CD4-positive, alpha-beta T cell (primary cell): ENCODE results near the gene IL34. TPM values are rescaled to one million over a fixed set of nuclear protein-coding genes. Genes with fewer than 3 reads are reported as not detected.

Experiments
- ATAC-seq: fragments of 200-7000 bp; cut with Tn5 transposase; one replicate; pipeline ENCODE4 v1.10.0; 2022; ENCODE audit warnings: mild to moderate bottlenecking; ENCODE audit not compliant: poor library complexity
- CTCF ChIA-PET: fragments of 350-600 bp; sonication (Branson Sonifier 250); formaldehyde crosslinking; loops from one replicate; lab custom pipeline; 2021; ENCODE audit warnings: antibody characterized with exemption, inconsistent platforms; lab: Charles Lee
- POLR2A ChIA-PET: fragments of 350-600 bp; sonication (Branson Sonifier 250); formaldehyde crosslinking; loops from one replicate; lab custom pipeline; 2021; ENCODE audit warnings: antibody characterized with exemption, inconsistent platforms; lab: Charles Lee
- DNase-seq, 14 experiments: peaks; one replicate each; pipeline ENCODE4 v3.0.0-alpha.2; 2013 to 2020; ENCODE audit warnings: mixed read lengths in 2 of 14
- H3K27ac ChIP-seq, 2 donors: one replicate each; pipeline versions ENCODE4 v1.5.1 to v1.7.0; 2013; ENCODE audit warnings: low read length in 2 of 2, low read depth in 1 of 2, mild to moderate bottlenecking in 1 of 2
- H3K27me3 ChIP-seq, 2 experiments: 1 replicate in 1 of 2; 2 replicates in 1 of 2; pipeline versions ENCODE4 v1.6.1 to v1.7.0; 2013; ENCODE audit warnings: low read length in 2 of 2, control low read depth in 1 of 2, mild to moderate bottlenecking in 1 of 2, moderate library complexity in 1 of 2; ENCODE audit not compliant: insufficient read depth in 2 of 2, control insufficient read depth in 1 of 2
- H3K36me3 ChIP-seq: one replicate; pipeline ENCODE4 v1.6.1; 2013; ENCODE audit warnings: low read length, control low read depth; ENCODE audit not compliant: insufficient read depth
- H3K4me1 ChIP-seq: one replicate; pipeline ENCODE4 v1.6.1; 2013; ENCODE audit warnings: low read length, control low read depth; ENCODE audit not compliant: insufficient read depth
- H3K4me3 ChIP-seq: one replicate; pipeline ENCODE4 v1.5.1; 2013; ENCODE audit warnings: mild to moderate bottlenecking, low read length, moderate library complexity
- H3K9me3 ChIP-seq, 2 experiments: 1 replicate in 1 of 2; 2 replicates in 1 of 2; pipeline versions ENCODE4 v1.6.1 to v1.7.0; 2013; ENCODE audit warnings: low read length in 2 of 2, mild to moderate bottlenecking in 2 of 2, control low read depth in 1 of 2, moderate library complexity in 1 of 2; ENCODE audit not compliant: control insufficient read depth in 1 of 2, insufficient read depth in 1 of 2
- H3K27ac Mint-ChIP-seq: one replicate; pipeline ENCODE4 v1.8.0; 2020; ENCODE audit warnings: mixed read lengths
- H3K27me3 Mint-ChIP-seq: one replicate; pipeline ENCODE4 v1.8.0; 2021; ENCODE audit warnings: mixed read lengths
- H3K36me3 Mint-ChIP-seq: one replicate; pipeline ENCODE4 v1.8.0; 2021; ENCODE audit warnings: low read depth, mixed read lengths
- H3K4me1 Mint-ChIP-seq: one replicate; pipeline ENCODE4 v1.8.0; 2021; ENCODE audit warnings: low read depth, mixed read lengths
- H3K4me3 Mint-ChIP-seq: one replicate; pipeline ENCODE4 v1.8.0; 2020; ENCODE audit warnings: mild to moderate bottlenecking, mixed read lengths
- H3K9me3 Mint-ChIP-seq: one replicate; pipeline ENCODE4 v1.8.0; 2020; ENCODE audit warnings: mixed read lengths
- CTCF ChIP-seq: fragments of 200-600 bp; IDR thresholded peaks from one replicate; pipeline ENCODE4 v1.8.0; 2022; ENCODE audit warnings: antibody characterized with exemption, mild to moderate bottlenecking
- intact Hi-C, 2 experiments: fragments of 100-400 bp; cut with DNase I in 1 of 2; cut with micrococcal nuclease in 1 of 2; formaldehyde crosslinking; loops; one replicate each; pipeline versions ENCODE4 v1.15.1 to v1.9.0; 2023 to 2025; cut with DNase I, micrococcal nuclease
- total RNA-seq, 174 experiments: library from RNA in 2 of 174; stranded (reverse) in 2 of 174; gene quantifications; one replicate each; pipeline ENCODE4 v1.2.3 and lab custom pipeline; 2021 to 2026

The IL34 gene
- total RNA-seq, 2 experiments from 2014 or later = 0.84 to 0.88 TPM

GRCh38 chr16:70682239-70683145 lies 36.1 kb downstream of the IL34 start:
- Histone ChIP-seq H3K27ac (no peak overlapping the region), H3K27me3 (peaks cover 19 to 31% of the 10 kb centered on the region in 2 experiments), H3K9me3 (peaks cover 0 to 9% of the 10 kb centered on the region in 2 experiments), H3K4me3 (no peak overlapping the region), H3K36me3 (no peaks in the 10 kb centered on the region), H3K4me1 (peaks cover 10% of the 10 kb centered on the region)
- Mint-ChIP-seq H3K27ac (no peak overlapping the region), H3K36me3 (no peaks in the 10 kb centered on the region), H3K9me3 (no peaks in the 10 kb centered on the region), H3K4me1 (no peaks in the 10 kb centered on the region), H3K4me3 (no peak overlapping the region), H3K27me3 (peaks cover 10% of the 10 kb centered on the region)
- DNase-seq (no peak), ATAC-seq (no peak)
- POLR2A ChIA-PET = interaction anchor here (1.0 kb wide), 1 partner anchor 301 kb away, joined by 3 read pairs; no protein-coding TSS in a partner anchor
- TF ChIP-seq CTCF = no peak
- CTCF ChIA-PET = no interaction called here
- intact Hi-C loops = no loop called here

GRCh38 chr16:70683146-70683944 lies 37.0 kb downstream of the IL34 start:
- peaks cover 19 to 31% of the 10 kb centered on the region in 2 experiments for H3K27me3 ChIP-seq
- no peaks in the 10 kb centered on the region for H3K36me3 ChIP-seq
- Mint-ChIP-seq H3K4me3 (no peak overlapping the region), H3K27me3 (peaks cover 10% of the 10 kb centered on the region), H3K27ac (no peak overlapping the region), H3K9me3 (no peaks in the 10 kb centered on the region), H3K36me3 (no peaks in the 10 kb centered on the region), H3K4me1 (no peaks in the 10 kb centered on the region)
- H3K27ac ChIP-seq = no peak overlapping the region
- H3K9me3 ChIP-seq = peaks cover 0 to 5% of the 10 kb centered on the region in 2 experiments
- intact Hi-C loops = no loop called here
- ChIA-PET CTCF (no interaction called here), POLR2A (interaction anchor here (1.0 kb wide), 1 partner anchor 302 kb away, joined by 3 read pairs; no protein-coding TSS in a partner anchor)
- no peak for TF ChIP-seq CTCF
- H3K4me1 ChIP-seq = peaks cover 10% of the 10 kb centered on the region
- H3K4me3 ChIP-seq = no peak overlapping the region
- DNase-seq (no peak), ATAC-seq (no peak)

GRCh38 chr16:70684146-70685060 lies 38.0 kb downstream of the IL34 start:
- Mint-ChIP-seq H3K27ac (no peak overlapping the region), H3K9me3 (no peaks in the 10 kb centered on the region), H3K27me3 (peaks cover 10% of the 10 kb centered on the region), H3K36me3 (no peaks in the 10 kb centered on the region), H3K4me3 (no peak overlapping the region), H3K4me1 (no peaks in the 10 kb centered on the region)
- DNase-seq = no peak
- Histone ChIP-seq H3K27me3 (peaks cover 19 to 31% of the 10 kb centered on the region in 2 experiments), H3K9me3 (no peaks in the 10 kb centered on the region), H3K4me3 (no peak overlapping the region), H3K27ac (no peak overlapping the region), H3K4me1 (peaks cover 10% of the 10 kb centered on the region), H3K36me3 (no peaks in the 10 kb centered on the region)
- TF ChIP-seq CTCF = no peak
- ATAC-seq = no peak
- ChIA-PET POLR2A (no interaction called here), CTCF (no interaction called here)
- intact Hi-C loops = no loop called here
